Body of pancreas (tissue), 4 donors: ENCODE data around the gene KLHL28. TPM values are rescaled to one million over a fixed set of nuclear protein-coding genes. Genes with fewer than 3 reads are reported as not detected.

Experiments used
- ATAC-seq: fragments of 150-250 bp; one replicate; pipeline ENCODE4 v1.9.1; 2016
- DNase-seq, 4 donors: peaks; one replicate each; pipeline ENCODE4 v3.0.0-alpha.2; 2019
- H3K27ac ChIP-seq, 4 donors: fragments of 200-600 bp; sonication (generic); 1 replicate in 3 of 4; 2 replicates in 1 of 4; pipeline versions ENCODE4 v1.5.1 to v1.6.1; 2016 to 2019; ENCODE audit warnings: mild to moderate bottlenecking in 1 of 4, mixed read lengths in 1 of 4, moderate library complexity in 1 of 4
- H3K27me3 ChIP-seq, 2 donors: fragments of 200-600 bp; sonication (generic); one replicate each; pipeline ENCODE4 v1.6.0; 2016; ENCODE audit warnings: mild to moderate bottlenecking in 1 of 2
- H3K36me3 ChIP-seq, 2 donors: fragments of 200-600 bp; sonication (generic); replicated peaks in 1 of 2; 2 replicates each; pipeline ENCODE4 v1.5.1; 2016; ENCODE audit warnings: low read depth in 2 of 2; ENCODE audit not compliant: insufficient read depth in 1 of 2
- H3K4me1 ChIP-seq: fragments of 200-600 bp; sonication (generic); one replicate; pipeline ENCODE4 v1.6.0; 2016
- H3K4me3 ChIP-seq, 2 donors: fragments of 200-600 bp; sonication (generic); 1 replicate in 1 of 2; 2 replicates in 1 of 2; pipeline ENCODE4 v1.5.1; 2016 to 2019
- H3K9me3 ChIP-seq, 3 donors: fragments of 200-600 bp; sonication (generic); 1 replicate in 2 of 3; 2 replicates in 1 of 3; pipeline ENCODE4 v1.5.1; 2016
- CTCF ChIP-seq, 7 experiments: fragments of 450-650 bp in 4 of 7; fragments of 200-600 bp in 3 of 7; sonication (generic) in 3 of 7; IDR thresholded peaks; one replicate each; pipeline ENCODE4 v1.5.1; 2016 to 2019; ENCODE audit warnings: antibody characterized with exemption in 7 of 7
- POLR2A ChIP-seq, 3 donors: fragments of 450-650 bp; IDR thresholded peaks; one replicate each; pipeline ENCODE4 v1.6.1; 2016; ENCODE audit warnings: antibody characterized with exemption in 3 of 3, mild to moderate bottlenecking in 2 of 3
- WGBS, 2 donors: methylation state at CpG; one replicate each; pipeline ENCODE4 v1.1.5; 2017; 5-methylcytosine and 5-hydroxymethylcytosine counted together
- intact Hi-C: fragments of 100-400 bp; cut with DNase I; formaldehyde crosslinking; loops from one replicate; pipeline ENCODE4 v1.15.1; 2023
- total RNA-seq, 2 donors: library from RNA; depleted of rRNA; stranded (reverse); fragments of >200 nt; gene quantifications; one replicate each; pipeline ENCODE4 v1.1.0, GENCODE V29; 2016

KLHL28 gene
- total RNA-seq, 2 donors from 2014 or later = 5.9 to 8.0 TPM

DNA sequence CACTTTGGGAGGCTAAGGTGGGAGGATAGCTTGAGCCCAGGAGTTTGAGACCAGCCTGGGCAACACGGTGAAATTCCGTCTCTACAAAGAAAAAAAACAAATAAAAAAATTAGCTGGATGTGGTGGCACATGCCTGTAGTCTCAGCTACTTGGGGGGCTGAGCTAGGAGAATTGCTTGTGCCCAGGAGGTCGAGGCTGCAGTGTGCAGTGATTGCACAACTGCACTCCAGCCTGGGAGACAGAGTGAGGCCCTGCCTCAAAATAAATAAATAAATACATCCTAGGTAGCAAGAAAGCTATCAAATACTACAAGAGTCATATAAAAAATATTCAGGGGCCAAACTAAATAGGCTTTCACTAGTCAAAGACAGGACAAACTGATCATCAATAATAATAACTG is 6.2 kb downstream of the KLHL28 start:
- Histone ChIP-seq H3K27ac (no peak overlapping the region), H3K9me3 (no peaks in the 10 kb centered on the region), H3K4me3 (no peak overlapping the region), H3K36me3 (no peaks in the 10 kb centered on the region), H3K27me3 (no peaks in the 10 kb centered on the region), H3K4me1 (peaks cover 21% of the 10 kb centered on the region)
- intact Hi-C loops = no loop called here
- no peak for DNase-seq
- WGBS, 2 donors = 67 to 91% methylated on average over 3 of the region's 3 CpGs
- TF ChIP-seq POLR2A (IDR thresholded peaks at IDR 0.05) = no peak
- TF ChIP-seq CTCF (IDR thresholded peaks at IDR 0.05) = no peak
- no peak for ATAC-seq

DNA sequence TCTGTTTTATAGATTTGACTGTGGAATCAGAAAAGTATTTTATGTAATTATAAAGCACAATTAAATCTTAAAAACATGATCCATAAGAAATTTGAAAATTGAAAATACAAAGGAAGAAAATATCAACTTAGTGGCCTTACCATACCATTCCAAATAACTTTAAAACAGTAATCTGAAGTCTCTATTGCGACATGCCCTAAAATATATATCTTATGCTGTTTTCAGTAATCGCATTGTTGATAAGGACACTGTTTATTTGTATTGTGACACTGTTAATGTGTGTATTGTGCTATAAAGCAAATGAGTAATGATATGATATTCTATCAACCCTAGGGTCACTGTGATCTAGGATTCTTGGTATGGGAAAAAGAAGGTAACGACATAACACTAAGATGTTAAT is 7.0 kb downstream of the KLHL28 start:
- TF ChIP-seq POLR2A (IDR thresholded peaks at IDR 0.05) (no peak), CTCF (IDR thresholded peaks at IDR 0.05) (no peak)
- intact Hi-C loops = no loop called here
- Histone ChIP-seq H3K4me3 (no peak overlapping the region), H3K4me1 (peaks cover 13% of the 10 kb centered on the region), H3K27me3 (no peaks in the 10 kb centered on the region), H3K9me3 (no peaks in the 10 kb centered on the region), H3K27ac (no peak overlapping the region), H3K36me3 (no peaks in the 10 kb centered on the region)
- DNase-seq = no peak
- no peak for ATAC-seq
- 75 to 78% methylated on average over 3 of the region's 3 CpGs for WGBS, 2 donors

- WGBS, 2 donors = 85 to 90% methylated on average over 4 of the region's 4 CpGs
- no peak for DNase-seq
- no peak for TF ChIP-seq CTCF (IDR thresholded peaks at IDR 0.05)
- TF ChIP-seq POLR2A (IDR thresholded peaks at IDR 0.05) = no peak
These were observed 9.2 kb downstream of the KLHL28 start for GRCh38 chr14:44952391-44953110.

DNA sequence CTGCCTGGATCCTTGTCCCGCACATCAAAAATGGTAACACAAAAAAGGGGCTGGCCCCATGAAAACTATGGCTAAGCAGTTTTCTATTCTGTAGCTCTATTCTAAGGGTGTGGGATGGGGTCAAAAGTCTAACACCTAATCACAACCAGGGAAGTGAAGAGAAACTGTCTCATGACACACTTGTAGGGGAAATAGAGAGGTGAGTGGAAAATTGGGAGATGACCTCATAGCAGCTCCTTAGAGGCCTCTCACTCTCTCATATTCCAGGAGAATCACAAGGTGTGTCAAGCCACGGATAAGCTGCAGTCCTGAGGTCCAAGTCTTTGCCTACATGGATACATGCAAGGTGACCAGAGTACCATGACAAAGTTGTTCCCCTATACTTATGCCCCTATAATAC is 10.7 kb downstream of the KLHL28 start:
- H3K27me3 ChIP-seq = no peaks in the 10 kb centered on the region
- no peak for TF ChIP-seq CTCF (IDR thresholded peaks at IDR 0.05)
- no peak for TF ChIP-seq POLR2A (IDR thresholded peaks at IDR 0.05)
- H3K4me1 ChIP-seq = no peaks in the 10 kb centered on the region
- H3K9me3 ChIP-seq = no peaks in the 10 kb centered on the region
- no peak for ATAC-seq
- WGBS, 2 donors = 88 to 89% methylated on average over 2 of the region's 2 CpGs
- DNase-seq = no peak
- H3K4me3 ChIP-seq = no peak overlapping the region
- intact Hi-C loops = no loop called here
- H3K27ac ChIP-seq = no peak overlapping the region
- H3K36me3 ChIP-seq = no peaks in the 10 kb centered on the region

More at GRCh38 chr14:44952391-44953110, 9.2 kb downstream of the KLHL28 start:
- intact Hi-C loops = no loop called here
- no peaks in the 10 kb centered on the region for H3K36me3 ChIP-seq
- no peak for ATAC-seq
- no peaks in the 10 kb centered on the region for H3K27me3 ChIP-seq
- H3K4me3 ChIP-seq = no peak overlapping the region
- no peaks in the 10 kb centered on the region for H3K9me3 ChIP-seq
- H3K4me1 ChIP-seq = no peaks in the 10 kb centered on the region
- H3K27ac ChIP-seq = no peak overlapping the region

DNA sequence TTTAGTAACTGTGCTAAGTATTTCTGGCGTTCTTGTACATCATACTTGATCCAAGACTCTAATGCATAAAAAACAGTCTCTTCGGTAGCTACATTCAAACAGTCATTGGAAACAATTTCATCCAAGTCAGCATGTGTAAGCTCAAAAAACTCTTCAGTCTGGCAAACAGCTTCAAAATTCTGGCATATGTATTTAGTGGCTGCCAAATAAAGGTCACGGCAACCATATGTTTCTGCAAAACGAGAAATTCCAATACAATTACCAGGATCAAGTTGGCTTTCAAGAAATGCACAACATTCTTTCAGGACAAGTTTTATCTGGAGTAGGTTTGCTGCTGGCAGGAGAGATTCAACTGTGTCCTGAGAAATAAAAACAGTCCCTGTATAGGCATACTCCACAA is 16.5 kb downstream of the KLHL28 start:
- no peak overlapping the region for H3K4me3 ChIP-seq
- intact Hi-C loops = no loop called here
- DNase-seq (no peak), ATAC-seq (no peak)
- 84 to 92% methylated on average over 4 of the region's 4 CpGs for WGBS, 2 donors
- H3K36me3 ChIP-seq = peaks cover 5 to 7% of the 10 kb centered on the region in 2 donors
- no peaks in the 10 kb centered on the region for H3K27me3 ChIP-seq
- no peak overlapping the region for H3K27ac ChIP-seq
- H3K9me3 ChIP-seq = no peaks in the 10 kb centered on the region
- no peaks in the 10 kb centered on the region for H3K4me1 ChIP-seq
- TF ChIP-seq POLR2A (IDR thresholded peaks at IDR 0.05) (no peak), CTCF (IDR thresholded peaks at IDR 0.05) (no peak)
